ENCODE measurements around the gene TEAD1.
A peak's percentile ranks its signal among the peaks of the same experiment; 100 is the strongest.

- TF ChIP-seq, protein P1, sequence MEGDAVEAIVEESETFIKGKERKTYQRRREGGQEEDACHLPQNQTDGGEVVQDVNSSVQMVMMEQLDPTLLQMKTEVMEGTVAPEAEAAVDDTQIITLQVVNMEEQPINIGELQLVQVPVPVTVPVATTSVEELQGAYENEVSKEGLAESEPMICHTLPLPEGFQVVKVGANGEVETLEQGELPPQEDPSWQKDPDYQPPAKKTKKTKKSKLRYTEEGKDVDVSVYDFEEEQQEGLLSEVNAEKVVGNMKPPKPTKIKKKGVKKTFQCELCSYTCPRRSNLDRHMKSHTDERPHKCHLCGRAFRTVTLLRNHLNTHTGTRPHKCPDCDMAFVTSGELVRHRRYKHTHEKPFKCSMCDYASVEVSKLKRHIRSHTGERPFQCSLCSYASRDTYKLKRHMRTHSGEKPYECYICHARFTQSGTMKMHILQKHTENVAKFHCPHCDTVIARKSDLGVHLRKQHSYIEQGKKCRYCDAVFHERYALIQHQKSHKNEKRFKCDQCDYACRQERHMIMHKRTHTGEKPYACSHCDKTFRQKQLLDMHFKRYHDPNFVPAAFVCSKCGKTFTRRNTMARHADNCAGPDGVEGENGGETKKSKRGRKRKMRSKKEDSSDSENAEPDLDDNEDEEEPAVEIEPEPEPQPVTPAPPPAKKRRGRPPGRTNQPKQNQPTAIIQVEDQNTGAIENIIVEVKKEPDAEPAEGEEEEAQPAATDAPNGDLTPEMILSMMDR (IDR thresholded peaks at IDR 0.05), result no peak
- TF ChIP-seq POLR2A (IDR thresholded peaks at IDR 0.05) (no peak), EP300 (IDR thresholded peaks at IDR 0.05) (peak in 1 of 2 donors; percentile 38)
These were observed 139.4 kb downstream of the TEAD1 start for GRCh38 chr11:12813371-12814225.

Measured in tibial nerve (tissue), 4 donors.